ENCODE data around the gene COQ10B. TPM values are rescaled to one million over a fixed set of nuclear protein-coding genes. Genes with fewer than 3 reads are reported as not detected.
A peak's percentile ranks its signal among the peaks of the same experiment; 100 is the strongest.

COQ10B gene
- total RNA-seq, 2 experiments from 2014 or later = 5.0 to 12.2 TPM

GRCh38 chr2:197513915-197514314 is 60.6 kb downstream of the COQ10B start:
- BruUV-seq (replicated peaks) = no TSS peak
- CTCF ChIA-PET (ENCODE audit: unreplicated experiment) = no interaction called here

GRCh38 chr2:197514754-197515153 is 61.4 kb downstream of the COQ10B start:
- H3K27ac ChIP-seq (ENCODE audit: low read depth, low read length, poor library complexity, severe bottlenecking) = peak overlapping the region; percentile 96
- peaks cover 7% of the 10 kb centered on the region for H3K9me3 ChIP-seq (ENCODE audit: low read length)
- TF ChIP-seq CTCF (conservative IDR thresholded peaks at IDR 0.05; ENCODE audit: low read length) (no peak), EZH2phosphoT487 (IDR thresholded peaks at IDR 0.05; ENCODE audit: borderline replicate concordance, low read depth, low read length) (no peak)
- DNase-seq (ENCODE audit: low spot score) = peak; percentile 47
- H3K79me2 ChIP-seq (ENCODE audit: insufficient read depth, low read depth, low read length) = peaks cover 36% of the 10 kb centered on the region
- H4K20me1 ChIP-seq (ENCODE audit: insufficient read depth, low read length) = peaks cover 11% of the 10 kb centered on the region; the same call in 1 of the 2 replicates
- no peaks in the 10 kb centered on the region for H3K9me2 ChIP-seq (ENCODE audit: insufficient read depth, low read length)
- H3K4me2 ChIP-seq (ENCODE audit: low read length) = peak overlapping the region; percentile 96
- ChIA-PET POLR2A (interaction anchor here (0.6 to 6.6 kb wide), 4 partner anchors 13 to 381 kb away, joined by 3 to 136 read pairs (median 4); partner anchors contain the start of genes HSPD1 and HSPE1), CTCF (ENCODE audit: unreplicated experiment) (no interaction called here)
- no TSS peak for BruUV-seq (replicated peaks)
- H2AFZ ChIP-seq (ENCODE audit: low read length) = peak overlapping the region; percentile 62; the same call in 1 of the 2 replicates
- intact Hi-C loops (cut with micrococcal nuclease; ENCODE audit: unreplicated experiment) = loop anchor here (1.0 to 5.0 kb wide), 5 partner anchors 14 to 307 kb away; partner anchors contain the start of genes COQ10B, HSPE1 and SF3B1
- peaks cover 28% of the 10 kb centered on the region for H3K4me1 ChIP-seq (ENCODE audit: insufficient read depth, low read length, poor library complexity, severe bottlenecking)
- peaks cover 28% of the 10 kb centered on the region for H3K36me3 ChIP-seq (ENCODE audit: insufficient read depth, low read length)
- peak overlapping the region; percentile 89 for H3K4me3 ChIP-seq (ENCODE audit: low read depth, low read length, poor library complexity, severe bottlenecking)

More at GRCh38 chr2:197513915-197514314, 60.6 kb downstream of the COQ10B start:
- POLR2A ChIA-PET = interaction anchor here (1.0 to 6.6 kb wide), 3 partner anchors 12 to 69 kb away, joined by 3 to 136 read pairs (median 3); partner anchors contain the start of genes HSPD1 and HSPE1
- DNase-seq (ENCODE audit: low spot score) = no peak
- Histone ChIP-seq H3K4me2 (ENCODE audit: low read length) (peak overlapping the region; percentile 96), H3K9me2 (ENCODE audit: insufficient read depth, low read length) (no peaks in the 10 kb centered on the region), H2AFZ (ENCODE audit: low read length) (no peak overlapping the region), H3K36me3 (ENCODE audit: insufficient read depth, low read length) (peaks cover 23% of the 10 kb centered on the region), H3K9me3 (ENCODE audit: low read length) (no peaks in the 10 kb centered on the region), H3K79me2 (ENCODE audit: insufficient read depth, low read depth, low read length) (peaks cover 28% of the 10 kb centered on the region), H3K27ac (ENCODE audit: low read depth, low read length, poor library complexity, severe bottlenecking) (peak overlapping the region; percentile 96), H3K4me3 (ENCODE audit: low read depth, low read length, poor library complexity, severe bottlenecking) (peak overlapping the region; percentile 89), H3K4me1 (ENCODE audit: insufficient read depth, low read length, poor library complexity, severe bottlenecking) (peaks cover 28% of the 10 kb centered on the region), H4K20me1 (ENCODE audit: insufficient read depth, low read length) (peaks cover 11% of the 10 kb centered on the region; the same call in 1 of the 2 replicates)
- TF ChIP-seq CTCF (conservative IDR thresholded peaks at IDR 0.05; ENCODE audit: low read length) = no peak
- TF ChIP-seq EZH2phosphoT487 (IDR thresholded peaks at IDR 0.05; ENCODE audit: borderline replicate concordance, low read depth, low read length) = no peak
- intact Hi-C loops (cut with micrococcal nuclease; ENCODE audit: unreplicated experiment) = no loop called here

GRCh38 chr2:197515315-197515738 is 62.0 kb downstream of the COQ10B start:
- peak overlapping the region; percentile 62; the same call in 1 of the 2 replicates for H2AFZ ChIP-seq (ENCODE audit: low read length)
- CTCF ChIA-PET (ENCODE audit: unreplicated experiment) = no interaction called here
- peaks cover 42% of the 10 kb centered on the region for H3K79me2 ChIP-seq (ENCODE audit: insufficient read depth, low read depth, low read length)
- H3K4me2 ChIP-seq (ENCODE audit: low read length) = peak overlapping the region; percentile 96
- H3K4me1 ChIP-seq (ENCODE audit: insufficient read depth, low read length, poor library complexity, severe bottlenecking) = peaks cover 28% of the 10 kb centered on the region
- TF ChIP-seq CTCF (conservative IDR thresholded peaks at IDR 0.05; ENCODE audit: low read length) (no peak), EZH2phosphoT487 (IDR thresholded peaks at IDR 0.05; ENCODE audit: borderline replicate concordance, low read depth, low read length) (no peak)
- intact Hi-C loops (cut with micrococcal nuclease; ENCODE audit: unreplicated experiment) = loop anchor here (1.0 to 5.0 kb wide), 5 partner anchors 15 to 308 kb away; partner anchors contain the start of genes COQ10B, HSPE1 and SF3B1
- H3K9me3 ChIP-seq (ENCODE audit: low read length) = peaks cover 13% of the 10 kb centered on the region
- peak overlapping the region; percentile 89 for H3K4me3 ChIP-seq (ENCODE audit: low read depth, low read length, poor library complexity, severe bottlenecking)
- POLR2A ChIA-PET = interaction anchor here (0.6 to 6.6 kb wide), 7 partner anchors 14 to 381 kb away, joined by 3 to 136 read pairs (median 4); partner anchors contain the start of genes COQ10B, HSPD1 and HSPE1
- H3K36me3 ChIP-seq (ENCODE audit: insufficient read depth, low read length) = peaks cover 34% of the 10 kb centered on the region
- H3K27ac ChIP-seq (ENCODE audit: low read depth, low read length, poor library complexity, severe bottlenecking) = peak overlapping the region; percentile 96
- no peaks in the 10 kb centered on the region for H3K9me2 ChIP-seq (ENCODE audit: insufficient read depth, low read length)
- peaks cover 11% of the 10 kb centered on the region; the same call in 1 of the 2 replicates for H4K20me1 ChIP-seq (ENCODE audit: insufficient read depth, low read length)
- DNase-seq (ENCODE audit: low spot score) = peak; percentile 89
- BruUV-seq (replicated peaks) = TSS peak; percentile 97
